Ovary (tissue), 9 donors: ENCODE measurements around the gene GLB1L. TPM values are rescaled to one million over a fixed set of nuclear protein-coding genes. Genes with fewer than 3 reads are reported as not detected.

Source experiments
- DNase-seq, 5 donors: peaks; one replicate each; pipeline ENCODE4 v3.0.0-alpha.2; 2019 to 2020
- H3K27ac ChIP-seq, 2 donors: fragments of 200-600 bp; one replicate each; pipeline versions ENCODE4 v1.5.1 to v1.8.0; 2019 to 2022
- H3K27me3 ChIP-seq: fragments of 200-600 bp; one replicate; pipeline ENCODE4 v1.8.0; 2022
- H3K36me3 ChIP-seq: fragments of 200-600 bp; sonication (generic); one replicate; pipeline ENCODE4 v1.5.1; 2019
- H3K4me1 ChIP-seq: one replicate; pipeline ENCODE4 v1.8.1; 2013; ENCODE audit warnings: mild to moderate bottlenecking, moderate library complexity; ENCODE audit not compliant: insufficient read depth
- H3K4me3 ChIP-seq: fragments of 200-600 bp; sonication (generic); one replicate; pipeline ENCODE4 v1.5.1; 2017
- H3K9me3 ChIP-seq, 2 donors: fragments of 200-600 bp in 1 of 2; sonication (generic) in 1 of 2; one replicate each; pipeline versions ENCODE4 v1.5.1 to v1.8.1; 2013 to 2019; ENCODE audit warnings: mild to moderate bottlenecking in 1 of 2, moderate library complexity in 1 of 2
- CTCF ChIP-seq, 3 donors: fragments of 450-650 bp in 2 of 3; fragments of 200-600 bp in 1 of 3; IDR thresholded peaks; one replicate each; pipeline versions ENCODE4 v1.5.1 to v1.8.0; 2016 to 2022; ENCODE audit warnings: antibody characterized with exemption in 3 of 3, mild to moderate bottlenecking in 1 of 3
- EP300 ChIP-seq: sonication (generic); formaldehyde crosslinking; IDR thresholded peaks from one replicate; pipeline ENCODE4 v1.6.1; 2017; ENCODE audit warnings: antibody characterized with exemption
- POLR2A ChIP-seq: fragments of 450-650 bp; IDR thresholded peaks from one replicate; pipeline ENCODE4 v1.6.1; 2017; ENCODE audit warnings: antibody characterized with exemption, mild to moderate bottlenecking, moderate library complexity
- WGBS, 3 donors: extraction: QIAGEN DNeasy Blood & Tissue Kit in 1 of 3; methylation state at CpG; one replicate each; pipeline versions ENCODE4 v1.1.5 to v1.1.7; 2013 to 2017; 5-methylcytosine and 5-hydroxymethylcytosine counted together
- intact Hi-C, 4 donors: fragments of 100-400 bp; cut with DNase I; formaldehyde crosslinking; loops; one replicate each; pipeline versions ENCODE4 v1.11.0 to v1.15.1; 2022 to 2023
- polyA plus RNA-seq, 2 donors: library from polyadenylated mRNA; stranded (reverse); fragments of 200-250 nt in 1 of 2; fragments of 350-450 nt in 1 of 2; fragmentation: Illumina TruSeq in 1 of 2; extraction: RNeasy Lipid Tissue Mini Kit (QIAGEN cat#74804) in 1 of 2; gene quantifications; one replicate each; pipeline ENCODE4 v1.2.3, GENCODE V29; 2013 to 2014
- total RNA-seq, 7 donors: library from RNA; depleted of rRNA in 2 of 7; stranded (reverse); fragments of >200 nt in 2 of 7; fragmentation: NEBNext Ultra II Directional in 3 of 7; extraction: Animal tissue kit (Norgen Biotek cat#: 25700) in 3 of 7; gene quantifications; one replicate each; pipeline versions ENCODE4 v1.1.0 to v1.2.4, GENCODE V29; 2016 to 2023
- donor health status: DM: no; HTN: no; CAD: no; lungs with moderate emphysema.
- donor health status: DM: no; HTN: no; CAD: no.
- donor health status: Bipolar disorder and iron deficiency.
- donor health status: DM: yes; HTN: yes; CAD: no.
- donor health status: DM: no; HTN: no; CAD: no.
- donor health status: DM: yes; HTN: yes; CAD: no.

Gene GLB1L
- total and polyA plus RNA-seq, 9 donors, result 5.7 to 20.3 (median 13.9) TPM

- no peaks in the 10 kb centered on the region for H3K9me3 ChIP-seq
- no peak for TF ChIP-seq POLR2A
- TF ChIP-seq CTCF (IDR thresholded peaks at IDR 0.05), result no peak
- no peak for TF ChIP-seq EP300
- intact Hi-C loops, result no loop called here
- H3K4me1 ChIP-seq, result peaks cover 6% of the 10 kb centered on the region
- no peak overlapping the region for H3K27ac ChIP-seq
- no peak for DNase-seq
- H3K4me3 ChIP-seq, result no peak overlapping the region
- 75 to 87% (median 87%) methylated on average over 17 of the region's 17 CpGs for WGBS, 3 donors
- no peaks in the 10 kb centered on the region for H3K36me3 ChIP-seq
- no peaks in the 10 kb centered on the region for H3K27me3 ChIP-seq
Measured at GRCh38 chr2:219282943-219283581, 37.8 kb upstream of the GLB1L start.

- Histone ChIP-seq H3K27ac (no peak overlapping the region), H3K4me1 (peaks cover 12% of the 10 kb centered on the region), H3K9me3 (no peaks in the 10 kb centered on the region), H3K36me3 (no peaks in the 10 kb centered on the region), H3K27me3 (no peaks in the 10 kb centered on the region), H3K4me3 (no peak overlapping the region)
- no peak for TF ChIP-seq CTCF (IDR thresholded peaks at IDR 0.05)
- TF ChIP-seq POLR2A, result no peak
- TF ChIP-seq EP300, result no peak
- WGBS, 3 donors, result 78 to 84% (median 80%) methylated on average over 5 of the region's 5 CpGs
- DNase-seq, result no peak
- intact Hi-C loops, result no loop called here
Measured at GRCh38 chr2:219282375-219282774, 37.1 kb upstream of the GLB1L start.

GRCh38 chr2:219281588-219281987 lies 36.3 kb upstream of the GLB1L start:
- DNase-seq, result peak in 1 of 5 donors; percentile 36
- Histone ChIP-seq H3K4me3 (no peak overlapping the region), H3K36me3 (no peaks in the 10 kb centered on the region), H3K27ac (peak overlapping the region in 1 of 2 donors; percentile 34), H3K4me1 (peaks cover 12% of the 10 kb centered on the region), H3K27me3 (no peaks in the 10 kb centered on the region), H3K9me3 (no peaks in the 10 kb centered on the region)
- no peak for TF ChIP-seq POLR2A
- no peak for TF ChIP-seq EP300
- TF ChIP-seq CTCF (IDR thresholded peaks at IDR 0.05), result no peak
- intact Hi-C loops, result no loop called here
- WGBS, 3 donors, result 83 to 84% (median 84%) methylated on average over 8 of the region's 8 CpGs

- WGBS, 3 donors, result 86 to 95% (median 93%) methylated on average over 4 of the region's 4 CpGs
- no peak overlapping the region for H3K4me3 ChIP-seq
- no peaks in the 10 kb centered on the region for H3K36me3 ChIP-seq
- peaks cover 8% of the 10 kb centered on the region for H3K4me1 ChIP-seq
- no peaks in the 10 kb centered on the region for H3K9me3 ChIP-seq
- H3K27me3 ChIP-seq, result no peaks in the 10 kb centered on the region
- peak overlapping the region; percentile 98 for H3K27ac ChIP-seq
- TF ChIP-seq EP300 (no peak), CTCF (IDR thresholded peaks at IDR 0.05) (no peak), POLR2A (no peak)
- intact Hi-C loops, result no loop called here
- no peak for DNase-seq
Measured at GRCh38 chr2:219280651-219281050, 35.4 kb upstream of the GLB1L start.
